HG03045 (cell line): ENCODE data around the gene SERPINB8.

ENCODE experiments used
- ATAC-seq: cut with Tn5 transposase; IDR thresholded peaks from one replicate; pipeline ENCODE4 v1.9.1; 2021; ENCODE audit warnings: mild to moderate bottlenecking, moderate library complexity; ENCODE audit not compliant: unreplicated experiment

The SERPINB8 gene

DNA sequence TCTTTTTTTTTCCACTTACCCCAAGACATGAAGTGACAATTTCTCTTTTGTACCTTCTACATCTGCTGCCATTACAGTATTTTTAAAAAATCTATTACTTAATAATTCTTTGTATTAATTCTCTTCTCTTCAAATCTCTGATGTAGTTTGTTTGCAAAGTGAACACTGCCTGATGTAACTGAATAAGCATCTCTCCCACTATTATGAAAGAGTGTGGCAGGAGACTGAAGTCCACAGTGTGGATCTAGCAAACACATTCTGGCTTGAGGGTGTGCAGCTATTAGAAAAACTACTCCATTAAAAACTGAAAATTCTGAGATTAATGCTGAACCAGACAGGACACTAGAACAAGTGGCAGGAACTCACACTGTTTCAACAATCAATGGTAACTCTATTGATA is 5.0 kb upstream of the SERPINB8 start:
- no peak for ATAC-seq

DNA sequence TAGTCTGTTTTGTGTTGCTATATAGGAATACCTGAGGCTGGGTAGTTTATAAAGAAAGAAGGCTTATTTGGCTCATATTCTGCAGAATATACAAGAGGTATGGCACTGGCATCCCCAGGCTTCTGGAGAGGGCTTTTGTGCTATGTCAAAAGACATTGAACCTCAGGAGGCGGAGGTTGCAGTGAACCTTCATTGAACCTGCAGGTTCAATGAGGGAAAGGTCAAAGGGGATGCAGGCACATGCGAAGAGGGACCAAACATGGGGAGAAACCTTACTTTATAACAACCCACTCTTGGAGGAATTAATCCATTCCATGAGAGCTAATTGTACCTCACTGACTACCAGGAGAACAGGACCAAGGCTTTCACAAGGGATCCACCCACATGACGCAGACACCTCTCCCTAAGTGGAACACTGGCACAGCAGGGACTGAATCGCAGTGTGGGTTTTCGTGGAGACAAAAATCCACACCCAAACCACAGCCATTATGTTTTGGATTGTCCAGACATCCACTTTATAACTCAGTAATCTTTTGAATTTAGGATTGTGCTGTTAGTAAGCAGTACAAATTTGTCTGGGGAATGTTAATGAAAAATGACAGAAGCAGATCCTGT is 4.1 kb upstream of the SERPINB8 start:
- no peak for ATAC-seq

DNA sequence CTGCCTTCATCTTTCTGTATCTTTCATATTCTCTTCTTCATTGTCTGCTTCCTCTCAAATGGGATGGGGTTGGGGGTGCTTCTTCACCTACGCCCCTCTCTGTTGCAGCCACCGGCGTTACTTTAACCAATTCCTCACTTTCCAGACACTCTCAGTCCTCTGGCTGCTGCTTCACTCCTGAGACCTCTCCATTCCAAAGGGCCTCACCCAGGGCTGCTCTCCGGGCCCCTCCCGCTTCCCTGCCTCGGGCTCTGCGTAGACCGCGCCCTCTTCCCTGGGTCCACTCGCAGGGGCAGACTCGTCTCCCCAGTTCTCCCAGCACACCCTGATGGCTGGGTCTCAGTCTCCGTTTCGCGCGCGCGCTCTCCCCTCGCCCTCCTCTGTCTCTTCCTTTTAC is 926 bp downstream of the SERPINB8 start:
- peak; percentile 4 for ATAC-seq

DNA sequence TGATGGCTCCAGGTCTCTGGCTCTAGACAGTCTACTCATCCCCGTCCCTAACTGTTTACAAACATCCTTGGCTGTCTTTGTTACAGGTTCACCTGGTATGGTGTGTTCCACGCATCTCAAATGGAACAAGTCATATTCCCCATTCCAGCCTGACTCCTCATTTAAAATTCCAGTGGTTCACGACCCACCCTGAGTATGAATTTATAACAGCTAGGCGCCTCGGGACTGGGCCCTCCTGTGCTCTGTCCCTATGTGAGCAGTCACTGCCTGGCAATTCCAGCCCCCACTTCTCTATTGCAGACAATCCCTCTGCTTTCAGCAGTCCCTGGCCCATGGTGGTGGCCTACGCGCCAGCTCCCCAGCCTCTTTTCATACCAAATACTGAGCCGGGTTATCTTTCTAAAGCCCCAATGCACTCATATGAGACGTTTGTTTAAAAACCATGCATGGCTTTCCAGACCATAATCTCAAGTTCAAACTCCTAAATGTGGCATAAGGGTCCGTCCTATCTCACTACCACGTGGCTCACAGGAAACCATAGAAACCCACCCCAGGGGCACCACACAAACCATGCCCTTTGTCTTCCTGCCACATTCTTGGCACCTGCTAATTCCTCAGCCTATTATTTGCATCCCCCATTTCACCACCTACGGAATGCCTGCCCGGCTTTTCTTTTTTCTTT is 1.6 kb downstream of the SERPINB8 start:
- ATAC-seq, result no peak

DNA sequence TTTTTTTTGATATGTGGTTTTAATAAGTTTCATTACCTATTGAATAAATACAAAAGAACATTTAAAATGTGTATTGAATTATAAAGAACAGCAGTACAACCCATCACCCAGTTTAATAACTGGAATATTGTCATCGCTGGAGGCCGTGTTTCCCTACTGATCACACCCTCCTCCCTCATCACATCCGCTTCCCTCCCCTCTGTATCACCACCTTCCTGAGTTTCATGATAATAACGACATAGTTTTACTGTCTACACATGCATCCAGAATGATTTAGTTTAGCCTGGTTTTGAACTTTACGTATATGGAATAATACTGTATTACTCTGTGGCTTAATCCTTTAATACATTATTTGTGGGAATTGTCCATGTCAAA is 2.1 kb downstream of the SERPINB8 start:
- ATAC-seq, result no peak

DNA sequence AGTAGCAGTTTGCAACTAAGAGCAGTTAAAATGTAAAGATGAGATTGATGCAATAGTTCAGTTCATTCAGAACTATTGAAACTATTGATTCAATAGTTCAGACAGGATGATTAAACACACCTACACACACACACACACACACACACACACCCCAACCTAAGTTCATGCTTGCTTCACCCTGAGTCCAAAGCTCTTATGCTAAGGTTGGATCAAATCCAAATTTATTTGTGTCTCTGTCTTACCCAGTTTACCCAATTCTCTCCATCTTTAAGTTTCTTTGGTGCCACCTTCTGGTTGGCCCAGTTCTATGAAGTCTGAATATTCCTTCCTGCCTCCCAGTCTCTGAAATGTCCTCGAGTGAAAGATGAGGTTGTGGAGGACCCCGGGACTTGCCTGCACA is 5.1 kb downstream of the SERPINB8 start:
- no peak for ATAC-seq

DNA sequence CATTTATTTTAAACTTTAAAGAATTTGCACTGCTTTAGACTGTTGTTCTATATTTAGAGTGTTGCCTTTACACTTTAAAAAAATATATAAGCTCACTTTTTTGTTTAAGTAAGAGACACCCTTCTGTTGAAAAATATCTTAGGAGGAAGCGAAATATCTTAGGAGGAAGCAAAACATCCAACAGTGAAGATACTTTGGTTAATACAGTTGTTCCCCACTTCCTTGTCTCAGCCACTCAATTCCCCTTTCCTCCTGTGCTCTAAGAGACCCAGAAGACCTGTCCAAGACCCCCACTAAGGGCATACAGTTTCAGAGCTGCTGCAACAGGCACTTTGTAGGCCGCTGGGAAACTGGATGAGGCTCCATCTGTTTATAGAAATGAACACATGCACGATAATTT is 5.7 kb downstream of the SERPINB8 start:
- ATAC-seq, result no peak

DNA sequence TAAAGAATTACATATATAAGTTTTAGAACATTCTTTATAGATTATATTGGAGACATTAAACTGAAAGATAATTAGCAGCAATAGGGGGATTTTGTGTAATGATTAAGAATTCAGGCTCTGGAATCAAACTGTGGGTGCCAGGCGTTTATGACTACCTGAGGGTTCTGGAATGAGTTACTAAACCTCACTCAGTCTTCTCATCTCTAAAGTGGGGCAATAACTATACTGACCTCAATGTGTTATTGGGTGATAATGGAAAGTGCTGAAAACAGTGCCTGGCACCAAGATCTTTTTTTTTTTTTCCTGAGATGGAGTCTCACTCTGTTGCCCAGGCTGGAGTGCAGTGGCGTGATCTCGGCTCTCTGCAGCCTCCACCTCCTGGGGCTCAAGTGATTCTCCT is 7.2 kb downstream of the SERPINB8 start:
- no peak for ATAC-seq

DNA sequence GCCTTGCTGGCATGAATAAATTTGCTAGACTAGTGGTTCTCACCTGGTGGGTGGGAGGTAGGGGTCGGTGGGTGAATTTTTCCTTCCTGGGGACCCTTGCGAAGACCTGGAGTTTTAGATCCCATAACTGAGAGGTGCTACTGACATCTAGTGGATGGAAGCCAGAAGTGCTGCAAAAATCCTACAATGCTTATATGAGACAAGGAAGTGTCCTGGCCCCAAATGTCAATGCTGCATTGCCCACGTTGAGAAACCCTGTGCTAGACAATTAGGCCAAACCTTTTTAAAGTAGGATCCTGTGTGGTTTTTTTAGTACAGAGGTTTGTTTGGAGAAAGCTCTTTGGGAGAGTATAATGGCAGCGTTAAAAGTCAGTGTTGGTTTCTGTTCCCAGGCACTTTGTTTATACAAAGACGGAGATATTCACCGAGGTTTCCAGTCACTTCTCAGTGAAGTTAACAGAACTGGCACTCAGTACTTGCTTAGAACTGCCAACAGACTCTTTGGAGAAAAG is 9.6 kb downstream of the SERPINB8 start:
- ATAC-seq, result peak; percentile 55

DNA sequence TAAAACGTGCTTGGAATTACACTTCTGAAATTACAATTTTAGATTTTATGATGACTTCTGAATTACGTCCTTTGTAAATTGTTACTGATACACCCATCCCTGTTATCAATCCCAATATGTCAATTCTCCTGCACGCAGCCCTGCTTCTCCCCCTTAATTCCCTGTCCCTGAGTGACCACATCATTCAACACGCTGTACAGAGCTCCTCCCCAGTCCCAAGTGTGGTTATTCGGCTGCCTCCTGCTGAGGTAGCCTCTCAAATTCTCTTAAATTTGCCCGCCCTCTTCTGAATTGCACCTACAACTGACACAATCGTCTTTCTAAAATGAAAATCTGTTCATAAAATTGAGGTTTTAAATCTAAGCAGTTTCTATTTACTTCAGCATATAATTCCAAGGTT is 10.1 kb downstream of the SERPINB8 start:
- ATAC-seq, result no peak

DNA sequence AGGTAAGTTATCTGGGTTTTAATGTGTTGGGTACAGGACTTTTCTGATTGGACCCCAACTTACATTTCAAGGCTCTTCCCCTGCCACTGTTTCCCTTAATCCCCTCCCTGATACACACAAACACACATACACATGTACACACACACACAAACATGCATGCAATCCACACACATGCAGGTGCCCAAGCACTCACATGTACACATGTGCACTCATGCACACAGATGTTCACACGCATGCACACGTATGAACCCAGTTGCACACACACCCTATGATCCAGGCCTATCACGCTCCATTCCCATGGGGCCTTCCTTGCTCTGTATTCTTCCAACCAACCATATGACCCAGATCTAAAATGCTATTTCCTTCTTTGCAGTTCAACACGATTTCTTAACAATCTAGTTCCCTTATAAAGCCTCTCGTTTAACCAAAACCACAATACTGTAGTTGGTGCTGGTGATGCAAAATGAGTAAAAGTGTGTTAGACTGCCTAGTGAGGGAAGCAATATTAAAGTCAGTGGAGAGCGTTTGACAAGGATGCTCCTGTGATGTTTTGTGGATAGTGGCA is 11.1 kb downstream of the SERPINB8 start:
- ATAC-seq, result no peak

DNA sequence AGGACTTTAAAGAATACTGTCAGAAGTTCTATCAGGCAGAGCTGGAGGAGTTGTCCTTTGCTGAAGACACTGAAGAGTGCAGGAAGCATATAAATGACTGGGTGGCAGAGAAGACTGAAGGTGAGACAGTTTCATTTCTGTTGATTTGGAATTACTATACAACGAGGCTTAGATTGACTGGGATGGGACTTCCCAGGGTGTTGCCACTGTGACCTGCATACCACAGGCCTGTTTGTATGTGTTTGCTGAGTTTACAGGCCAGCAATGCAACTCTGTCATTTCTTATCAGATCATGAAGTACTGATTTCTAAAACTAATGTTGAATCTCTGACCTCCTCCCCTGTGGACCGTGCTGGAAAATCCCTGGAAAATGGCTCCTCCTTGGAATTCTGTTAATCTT is 11.8 kb downstream of the SERPINB8 start:
- no peak for ATAC-seq

DNA sequence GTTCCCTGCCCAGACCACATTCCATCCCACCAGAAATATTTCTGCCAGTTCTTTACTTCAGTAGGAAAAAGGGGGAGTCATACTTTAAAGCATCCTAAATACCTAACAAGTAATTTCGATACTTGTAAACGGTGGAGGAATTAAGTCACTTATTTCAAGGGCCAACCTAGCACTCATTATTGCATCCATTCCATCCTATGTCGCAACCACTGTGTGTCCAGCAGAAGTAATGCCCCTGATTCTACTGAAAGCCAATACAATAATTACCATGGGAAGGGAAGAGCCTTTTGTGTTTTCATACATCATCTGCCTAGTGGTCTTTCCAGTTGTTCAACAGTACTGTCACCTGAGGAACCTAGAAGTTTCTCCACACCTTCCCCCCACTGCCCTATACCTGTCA is 12.5 kb downstream of the SERPINB8 start:
- no peak for ATAC-seq

DNA sequence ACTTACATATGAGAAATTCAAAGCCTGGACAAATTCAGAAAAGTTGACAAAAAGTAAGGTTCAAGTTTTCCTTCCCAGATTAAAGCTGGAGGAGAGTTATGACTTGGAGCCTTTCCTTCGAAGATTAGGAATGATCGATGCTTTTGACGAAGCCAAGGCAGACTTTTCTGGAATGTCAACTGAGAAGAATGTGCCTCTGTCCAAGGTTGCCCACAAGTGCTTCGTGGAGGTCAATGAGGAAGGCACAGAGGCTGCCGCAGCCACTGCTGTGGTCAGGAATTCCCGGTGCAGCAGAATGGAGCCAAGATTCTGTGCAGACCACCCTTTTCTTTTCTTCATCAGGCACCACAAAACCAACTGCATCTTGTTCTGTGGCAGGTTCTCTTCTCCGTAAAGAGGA is 17.0 kb downstream of the SERPINB8 start:
- no peak for ATAC-seq

DNA sequence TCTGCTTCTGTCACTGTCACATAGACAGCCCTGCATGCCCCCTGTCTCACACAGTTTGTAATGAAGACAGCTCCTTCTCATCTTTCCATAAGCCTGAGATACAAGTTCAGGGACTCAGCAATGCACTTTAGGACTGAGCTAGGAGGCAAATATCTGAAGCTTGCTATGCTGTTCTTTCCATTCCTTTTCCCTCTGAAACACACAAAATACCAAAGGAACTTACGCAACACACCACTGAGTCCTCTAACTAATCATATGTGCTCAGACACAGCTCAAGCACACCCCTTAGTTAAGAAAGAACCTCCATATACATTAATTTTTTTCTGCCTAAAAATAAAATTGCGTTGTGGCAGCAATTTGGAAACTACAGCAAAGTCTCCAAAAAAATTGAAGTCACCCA is 17.9 kb downstream of the SERPINB8 start:
- no peak for ATAC-seq

DNA sequence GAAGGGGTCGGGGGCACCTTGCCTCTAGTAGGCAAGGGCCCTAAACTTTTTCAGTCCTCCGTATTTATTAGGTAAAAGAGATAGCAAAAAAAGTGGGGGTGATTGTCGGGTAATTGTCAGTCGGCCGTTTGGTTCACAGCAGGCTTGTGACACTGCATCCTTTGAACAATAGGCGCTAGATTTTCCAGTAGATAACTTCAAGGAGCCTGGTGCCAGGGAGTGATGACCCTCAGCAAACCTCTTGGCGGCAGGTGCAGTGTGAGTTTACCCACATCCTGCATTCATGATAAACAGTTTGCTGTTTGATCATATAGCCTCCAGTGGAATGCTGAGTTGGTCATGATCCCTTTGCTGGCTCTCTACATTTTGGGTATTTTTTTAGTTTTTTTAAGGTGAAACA is 22.9 kb downstream of the SERPINB8 start:
- ATAC-seq, result no peak

DNA sequence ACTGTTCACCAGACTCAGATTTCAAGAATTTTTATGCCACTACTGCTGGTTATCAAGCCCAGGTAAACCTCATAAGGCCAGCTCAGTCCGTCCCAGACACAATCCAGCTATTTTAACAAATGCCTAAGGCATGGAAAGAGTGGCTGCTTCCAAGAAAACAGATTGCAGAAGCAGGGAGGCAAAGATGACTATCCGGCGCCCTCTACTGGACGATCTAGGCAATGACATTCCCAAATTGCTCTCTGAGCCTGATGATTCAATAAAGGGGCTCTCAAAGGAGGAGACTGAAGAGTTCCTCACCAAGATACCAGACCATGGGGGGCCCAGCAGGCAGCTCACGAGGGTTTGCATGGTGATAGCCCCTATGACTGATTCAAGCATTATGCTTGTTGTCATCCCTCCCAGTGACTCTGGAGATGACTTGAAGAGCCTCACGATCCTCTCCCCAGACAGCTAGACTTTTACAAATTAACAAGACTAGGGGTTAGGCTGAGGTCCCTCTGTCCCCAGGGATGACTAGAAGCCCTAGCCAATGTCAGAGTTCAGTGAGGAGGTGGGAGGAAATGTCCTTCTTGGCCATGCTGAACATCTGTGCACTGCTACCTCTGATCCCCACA is 25.0 kb downstream of the SERPINB8 start:
- no peak for ATAC-seq

DNA sequence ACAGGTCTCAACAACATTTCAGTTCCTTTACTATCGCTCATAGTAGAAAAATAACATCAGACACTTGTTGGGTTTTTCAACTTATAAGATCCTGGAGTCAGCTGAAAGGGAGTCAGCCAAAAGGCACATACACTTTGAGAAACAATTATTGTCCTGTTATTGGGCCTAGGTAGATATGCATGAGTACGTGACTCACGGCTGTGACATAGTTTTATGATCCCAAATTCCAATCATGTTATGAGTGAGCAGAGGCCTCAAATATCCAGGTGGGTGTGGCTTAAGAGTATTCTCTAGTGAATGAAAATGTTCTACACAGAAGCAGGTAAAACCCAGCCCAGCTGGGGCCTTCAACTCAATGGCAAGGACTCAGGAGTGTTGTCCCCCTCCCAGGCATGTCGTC is 27.2 kb downstream of the SERPINB8 start:
- ATAC-seq, result no peak

DNA sequence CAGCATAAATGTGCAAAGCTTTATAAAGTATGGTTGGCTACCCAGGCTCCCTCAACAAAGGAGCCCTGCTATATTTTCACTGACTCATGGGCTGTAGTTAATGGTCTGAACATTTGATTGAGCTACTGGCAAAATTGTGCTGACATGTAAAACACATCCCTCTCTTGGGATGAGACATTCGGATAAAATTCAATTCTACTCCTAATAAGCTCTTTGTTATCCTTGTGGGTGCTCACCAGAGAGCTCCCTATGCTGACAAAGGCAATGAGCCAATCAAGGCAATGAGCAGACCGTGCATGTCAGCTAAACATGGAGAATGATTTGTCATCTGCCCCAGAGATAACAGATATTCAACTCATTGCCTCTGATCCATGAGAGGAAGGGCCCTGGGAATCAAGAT is 27.7 kb downstream of the SERPINB8 start:
- ATAC-seq, result no peak

DNA sequence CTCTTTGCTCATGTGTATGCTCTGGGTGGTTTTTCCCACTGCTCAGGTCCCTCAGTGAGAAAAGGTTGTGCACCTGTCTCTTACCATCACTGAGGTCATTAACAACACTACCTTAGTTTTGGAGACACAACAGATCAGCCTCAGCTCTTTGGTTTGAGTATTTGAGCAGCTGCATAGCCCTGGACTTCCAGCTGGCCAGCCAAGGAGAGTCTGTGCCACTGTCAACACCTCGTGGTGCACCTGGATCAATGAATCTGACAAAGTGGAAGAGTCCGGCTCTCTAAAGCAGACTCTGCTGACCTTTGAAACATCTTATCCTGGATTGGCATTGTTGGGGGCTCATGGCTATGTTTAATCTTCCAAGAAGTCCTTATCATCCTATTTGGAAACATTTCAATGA is 30.0 kb downstream of the SERPINB8 start:
- no peak for ATAC-seq

DNA sequence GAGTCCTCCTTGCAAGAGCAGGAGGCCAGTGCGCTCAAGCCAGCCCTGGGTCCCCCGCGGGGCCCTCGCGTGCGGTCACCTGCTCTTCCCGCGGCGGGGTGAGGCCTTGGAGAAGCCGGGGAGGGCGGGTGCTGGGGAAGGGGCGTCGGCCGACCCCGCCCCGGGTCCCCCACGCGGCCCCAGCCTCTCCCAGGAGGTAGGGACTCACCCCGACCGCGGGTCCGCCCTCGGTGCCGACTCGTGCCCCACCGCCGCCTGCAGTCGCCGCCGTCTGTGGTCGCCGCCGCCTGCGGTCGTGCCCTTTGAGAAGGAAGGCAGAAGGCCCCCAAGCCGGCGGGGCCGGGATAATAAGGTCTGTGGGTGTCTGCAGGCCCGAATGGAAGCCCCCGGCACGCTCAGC is 32.7 kb downstream of the SERPINB8 start:
- no peak for ATAC-seq

DNA sequence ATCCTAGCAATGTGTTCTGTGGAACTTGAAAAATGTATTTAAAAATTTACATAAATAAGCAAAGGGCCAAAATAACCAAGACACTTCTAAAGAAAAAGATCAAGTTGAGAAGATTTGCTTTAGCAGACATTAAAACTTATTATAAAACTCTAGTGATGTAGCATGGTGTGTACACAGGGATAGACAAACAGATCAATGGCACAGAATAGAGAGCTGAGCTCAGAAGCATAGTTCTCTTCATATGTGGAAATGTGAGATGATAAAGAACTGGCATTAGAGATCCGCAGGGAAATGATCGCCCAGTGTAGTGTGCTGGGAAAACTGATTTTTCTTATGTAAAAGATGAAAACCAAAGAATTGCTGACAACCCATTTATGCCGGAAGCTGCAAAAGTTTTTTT is 39.4 kb downstream of the SERPINB8 start:
- ATAC-seq, result no peak
